ENCODE results near the gene NOTCH1. TPM values are rescaled to one million over a fixed set of nuclear protein-coding genes. Genes with fewer than 3 reads are reported as not detected.

NOTCH1 gene
- total RNA-seq, 2 donors from 2014 or later, result 71.6 to 84.2 TPM

- no peak overlapping the region for H3K27ac Mint-ChIP-seq
- H3K4me3 Mint-ChIP-seq, result no peak overlapping the region
- DNase-seq (no peak), ATAC-seq (replicated peaks in 1 of 2) (no peak)
- peaks cover 0 to 3% of the 10 kb centered on the region in 2 donors for H3K36me3 Mint-ChIP-seq (ENCODE audit: insufficient read depth in 2 of 2)
- H3K27me3 Mint-ChIP-seq (ENCODE audit: low read depth), result no peaks in the 10 kb centered on the region
- H3K9me3 Mint-ChIP-seq, result no peaks in the 10 kb centered on the region
- H3K4me1 Mint-ChIP-seq (ENCODE audit: low read depth), result peaks cover 20% of the 10 kb centered on the region
These were observed 18.7 kb downstream of the NOTCH1 start for GRCh38 chr9:136527131-136527530.

DNA sequence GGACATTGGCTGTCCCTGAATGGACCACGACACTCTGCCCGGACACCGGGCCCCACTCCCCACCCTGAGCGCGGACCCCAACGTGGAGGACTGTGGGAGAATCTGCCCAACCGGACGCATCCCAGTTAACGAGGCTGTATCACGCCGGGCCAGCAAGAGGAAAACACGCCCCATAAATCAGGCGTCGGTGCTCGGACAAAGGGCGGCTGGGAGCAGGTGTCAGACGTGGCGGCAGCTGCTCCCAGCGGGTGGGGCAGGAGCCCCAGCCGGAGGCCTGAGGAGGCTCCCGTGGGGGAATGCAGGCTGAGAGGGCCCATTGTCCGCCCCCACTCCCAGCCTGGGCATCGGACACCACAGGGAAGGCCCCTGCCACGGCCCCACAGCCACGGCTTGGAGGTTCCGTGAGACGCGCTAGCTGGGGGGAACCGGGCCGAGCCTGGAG lies 19.2 kb downstream of the NOTCH1 start:
- ATAC-seq (replicated peaks in 1 of 2) (no peak), DNase-seq (no peak)
- peaks cover 0 to 5% of the 10 kb centered on the region in 2 donors for H3K36me3 Mint-ChIP-seq (ENCODE audit: insufficient read depth in 2 of 2)
- no peaks in the 10 kb centered on the region for H3K27me3 Mint-ChIP-seq (ENCODE audit: low read depth)
- no peak overlapping the region for H3K4me3 Mint-ChIP-seq
- H3K27ac Mint-ChIP-seq, result no peak overlapping the region
- H3K9me3 Mint-ChIP-seq, result no peaks in the 10 kb centered on the region
- peaks cover 15% of the 10 kb centered on the region for H3K4me1 Mint-ChIP-seq (ENCODE audit: low read depth)

GRCh38 chr9:136525841-136526499 lies 19.9 kb downstream of the NOTCH1 start:
- no peak overlapping the region for H3K27ac Mint-ChIP-seq
- DNase-seq, result no peak
- H3K4me3 Mint-ChIP-seq, result no peak overlapping the region
- no peaks in the 10 kb centered on the region for H3K9me3 Mint-ChIP-seq
- H3K27me3 Mint-ChIP-seq (ENCODE audit: low read depth), result no peaks in the 10 kb centered on the region
- ATAC-seq (replicated peaks in 1 of 2), result no peak
- H3K36me3 Mint-ChIP-seq (ENCODE audit: insufficient read depth in 2 of 2), result peaks cover 0 to 5% of the 10 kb centered on the region in 2 donors
- peaks cover 9% of the 10 kb centered on the region for H3K4me1 Mint-ChIP-seq (ENCODE audit: low read depth)

DNA sequence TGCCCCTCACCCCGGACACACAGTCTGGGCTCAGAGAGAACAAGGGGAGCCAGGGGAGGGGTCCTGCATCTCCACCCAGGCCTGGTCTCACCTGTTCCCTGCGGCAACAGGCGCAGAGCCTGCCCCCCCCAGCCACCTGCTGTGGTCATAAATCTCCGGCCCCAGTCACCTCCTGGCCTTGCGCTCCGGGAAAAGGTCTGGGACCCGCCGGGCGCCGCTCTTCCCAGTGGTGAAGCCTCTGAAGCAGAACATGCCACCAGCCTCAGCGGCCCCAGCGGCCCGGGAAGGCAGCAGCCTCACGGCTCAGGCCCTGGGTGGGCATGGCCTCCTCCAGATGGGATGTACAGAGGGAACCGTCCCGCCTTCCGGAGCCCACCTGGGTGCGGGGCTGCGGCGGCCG lies 20.6 kb downstream of the NOTCH1 start:
- Mint-ChIP-seq H3K9me3 (no peaks in the 10 kb centered on the region), H3K4me1 (ENCODE audit: low read depth) (peaks cover 2% of the 10 kb centered on the region), H3K4me3 (no peak overlapping the region), H3K36me3 (ENCODE audit: insufficient read depth in 2 of 2) (peaks cover 0 to 5% of the 10 kb centered on the region in 2 donors), H3K27me3 (ENCODE audit: low read depth) (no peaks in the 10 kb centered on the region), H3K27ac (no peak overlapping the region)
- DNase-seq (no peak), ATAC-seq (replicated peaks in 1 of 2) (no peak)

- no peak for ATAC-seq (replicated peaks in 1 of 2)
- no peak for DNase-seq
- Mint-ChIP-seq H3K27ac (no peak overlapping the region), H3K4me3 (no peak overlapping the region), H3K4me1 (ENCODE audit: low read depth) (no peaks in the 10 kb centered on the region), H3K27me3 (ENCODE audit: low read depth) (no peaks in the 10 kb centered on the region), H3K36me3 (ENCODE audit: insufficient read depth in 2 of 2) (peaks cover 0 to 3% of the 10 kb centered on the region in 2 donors), H3K9me3 (no peaks in the 10 kb centered on the region)
These were observed 23.3 kb downstream of the NOTCH1 start for GRCh38 chr9:136522314-136523237.

DNA sequence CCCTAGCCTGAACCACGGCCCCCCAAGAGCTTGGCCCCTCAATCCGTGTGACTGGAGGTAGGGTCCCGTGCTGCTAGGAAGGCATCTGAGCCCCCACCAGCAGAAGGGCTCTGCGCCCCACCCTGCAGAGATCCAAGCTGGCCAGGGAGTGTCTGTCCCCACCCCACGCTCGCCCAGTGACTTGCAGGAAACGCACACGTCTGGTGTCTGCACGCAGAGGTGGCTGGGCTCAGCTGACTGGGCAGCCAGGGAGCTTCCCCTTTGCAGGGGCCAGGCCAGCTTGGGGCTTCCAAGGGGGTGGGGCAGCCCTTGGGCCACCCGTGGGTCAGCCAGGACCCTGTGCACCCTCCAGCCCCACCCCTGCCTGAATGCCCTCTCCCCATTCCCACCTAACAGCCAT lies 24.3 kb downstream of the NOTCH1 start:
- ATAC-seq (replicated peaks in 1 of 2), result no peak
- H3K9me3 Mint-ChIP-seq, result no peaks in the 10 kb centered on the region
- H3K27me3 Mint-ChIP-seq (ENCODE audit: low read depth), result no peaks in the 10 kb centered on the region
- no peaks in the 10 kb centered on the region for H3K4me1 Mint-ChIP-seq (ENCODE audit: low read depth)
- DNase-seq, result no peak
- no peak overlapping the region for H3K27ac Mint-ChIP-seq
- H3K36me3 Mint-ChIP-seq (ENCODE audit: insufficient read depth in 2 of 2), result peaks cover 0 to 3% of the 10 kb centered on the region in 2 donors
- no peak overlapping the region for H3K4me3 Mint-ChIP-seq

DNA sequence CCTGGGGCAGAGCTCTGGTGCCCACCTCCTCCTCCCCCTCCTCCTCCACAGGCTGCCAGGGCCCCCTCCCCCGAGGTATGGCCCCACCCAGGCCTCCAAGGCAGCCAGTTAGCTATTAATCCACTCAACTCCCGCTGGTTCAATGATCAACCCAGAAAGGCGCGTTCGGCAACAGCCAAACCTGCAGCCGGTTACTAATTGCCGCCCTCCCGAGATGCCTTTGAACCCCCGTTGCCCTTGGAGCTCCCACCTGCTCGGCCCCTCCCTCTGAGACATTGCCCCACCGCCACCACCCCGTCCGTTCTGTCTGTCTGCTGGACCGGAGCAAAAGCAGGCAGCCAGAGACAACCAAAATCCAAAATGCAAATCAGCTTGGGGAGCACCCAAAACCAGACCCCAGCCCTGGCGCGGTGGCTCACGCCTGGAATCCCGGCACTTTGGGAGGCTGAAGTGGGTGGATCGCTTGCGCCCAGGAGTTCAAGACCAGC lies 25.8 kb downstream of the NOTCH1 start:
- Mint-ChIP-seq H3K4me3 (no peak overlapping the region), H3K4me1 (ENCODE audit: low read depth) (no peaks in the 10 kb centered on the region), H3K9me3 (no peaks in the 10 kb centered on the region), H3K27ac (no peak overlapping the region), H3K36me3 (ENCODE audit: insufficient read depth in 2 of 2) (peaks cover 0 to 3% of the 10 kb centered on the region in 2 donors), H3K27me3 (ENCODE audit: low read depth) (no peaks in the 10 kb centered on the region)
- no peak for ATAC-seq (replicated peaks in 1 of 2)
- DNase-seq, result no peak

GRCh38 chr9:136519263-136520052 lies 26.4 kb downstream of the NOTCH1 start:
- Mint-ChIP-seq H3K4me1 (ENCODE audit: low read depth) (no peaks in the 10 kb centered on the region), H3K36me3 (ENCODE audit: insufficient read depth in 2 of 2) (peaks cover 0 to 3% of the 10 kb centered on the region in 2 donors), H3K27me3 (ENCODE audit: low read depth) (no peaks in the 10 kb centered on the region), H3K27ac (no peak overlapping the region), H3K4me3 (no peak overlapping the region), H3K9me3 (no peaks in the 10 kb centered on the region)
- no peak for DNase-seq
- ATAC-seq (replicated peaks in 1 of 2), result no peak

GRCh38 chr9:136518623-136519022 lies 27.2 kb downstream of the NOTCH1 start:
- Mint-ChIP-seq H3K27ac (no peak overlapping the region), H3K27me3 (ENCODE audit: low read depth) (no peaks in the 10 kb centered on the region), H3K4me1 (ENCODE audit: low read depth) (no peaks in the 10 kb centered on the region), H3K4me3 (no peak overlapping the region), H3K9me3 (no peaks in the 10 kb centered on the region), H3K36me3 (ENCODE audit: insufficient read depth in 2 of 2) (peaks cover 0 to 3% of the 10 kb centered on the region in 2 donors)
- no peak for ATAC-seq (replicated peaks in 1 of 2)
- DNase-seq, result no peak

DNA sequence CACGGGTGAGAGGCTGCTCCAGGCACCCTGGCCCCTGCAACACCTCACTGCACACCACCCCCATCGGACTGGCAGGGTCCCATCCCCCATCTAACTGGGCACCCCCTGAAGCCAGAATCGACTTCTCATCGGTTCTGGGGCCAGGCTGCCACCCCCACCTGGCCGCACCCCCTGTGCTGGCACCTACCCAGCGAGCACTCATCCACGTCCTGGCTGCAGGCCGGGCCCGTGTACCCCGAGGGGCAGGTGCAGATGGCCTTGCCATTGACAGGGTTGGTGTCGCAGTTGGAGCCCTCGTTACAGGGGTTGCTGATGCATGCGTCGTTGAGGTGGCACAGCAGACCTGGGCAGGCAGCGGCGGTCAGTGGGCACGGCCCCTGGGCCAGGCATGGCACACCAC lies 27.9 kb downstream of the NOTCH1 start:
- Mint-ChIP-seq H3K9me3 (no peaks in the 10 kb centered on the region), H3K27ac (no peak overlapping the region), H3K4me1 (ENCODE audit: low read depth) (no peaks in the 10 kb centered on the region), H3K36me3 (ENCODE audit: insufficient read depth in 2 of 2) (peaks cover 3 to 6% of the 10 kb centered on the region in 2 donors), H3K27me3 (ENCODE audit: low read depth) (no peaks in the 10 kb centered on the region), H3K4me3 (no peak overlapping the region)
- DNase-seq, result no peak
- no peak for ATAC-seq (replicated peaks in 1 of 2)

- Mint-ChIP-seq H3K27ac (no peak overlapping the region), H3K4me1 (ENCODE audit: low read depth) (no peaks in the 10 kb centered on the region), H3K4me3 (no peak overlapping the region), H3K27me3 (ENCODE audit: low read depth) (no peaks in the 10 kb centered on the region), H3K9me3 (no peaks in the 10 kb centered on the region), H3K36me3 (ENCODE audit: insufficient read depth in 2 of 2) (peaks cover 3 to 5% of the 10 kb centered on the region in 2 donors)
- DNase-seq (no peak), ATAC-seq (replicated peaks in 1 of 2) (no peak)
These were observed 28.7 kb downstream of the NOTCH1 start for GRCh38 chr9:136517012-136517743.

DNA sequence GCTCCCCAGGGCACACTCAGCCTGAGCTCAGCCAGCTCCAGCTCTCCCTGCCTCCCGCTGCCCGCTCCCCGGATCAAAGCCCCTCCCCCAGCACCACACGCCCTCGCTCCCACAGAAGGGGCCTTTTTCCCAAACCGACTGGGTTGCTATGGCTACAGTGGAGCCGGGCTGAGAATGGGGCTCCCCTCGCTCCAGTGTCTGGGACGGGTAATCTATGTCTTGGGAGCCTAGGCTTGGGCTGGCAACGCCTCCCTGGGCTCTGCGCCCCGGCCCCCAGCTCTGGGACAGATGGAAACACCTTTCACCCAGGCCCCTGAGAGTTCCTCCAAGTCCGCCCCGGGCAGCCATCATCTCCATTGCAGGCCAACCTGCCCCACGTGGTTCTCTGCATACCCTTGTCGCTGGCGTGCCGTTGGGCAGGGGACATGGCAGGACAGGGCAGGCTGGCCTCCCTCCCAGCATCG lies 29.6 kb downstream of the NOTCH1 start:
- Mint-ChIP-seq H3K9me3 (no peaks in the 10 kb centered on the region), H3K27me3 (ENCODE audit: low read depth) (no peaks in the 10 kb centered on the region), H3K4me1 (ENCODE audit: low read depth) (no peaks in the 10 kb centered on the region), H3K27ac (no peak overlapping the region), H3K36me3 (ENCODE audit: insufficient read depth in 2 of 2) (peaks cover 3 to 5% of the 10 kb centered on the region in 2 donors), H3K4me3 (no peak overlapping the region)
- no peak for ATAC-seq (replicated peaks in 1 of 2)
- no peak for DNase-seq
